IMR-90 (cell line): ENCODE results near the gene LAMA5.

ENCODE experiments used
- CEBPB ChIP-seq: IDR thresholded peaks from 2 replicates; pipeline ENCODE4 v1.6.1; 2012; ENCODE audit warnings: low read depth, low read length, improper control_type of control experiment
- CHD1 ChIP-seq: IDR thresholded peaks from 2 replicates; pipeline ENCODE4 v1.6.1; 2012; ENCODE audit warnings: low read depth, low read length, improper control_type of control experiment
- MAFK ChIP-seq: IDR thresholded peaks from 2 replicates; pipeline ENCODE4 v1.6.1; 2012; ENCODE audit warnings: low read depth, low read length, improper control_type of control experiment
- MXI1 ChIP-seq: IDR thresholded peaks from 2 replicates; pipeline ENCODE4 v1.6.1; 2012; ENCODE audit warnings: low read depth, mild to moderate bottlenecking, low read length, moderate library complexity, borderline replicate concordance
- POLR2A ChIP-seq: IDR thresholded peaks from 2 replicates; pipeline ENCODE4 v1.6.1; 2012; ENCODE audit warnings: mild to moderate bottlenecking, low read depth, low read length
- RAD21 ChIP-seq: IDR thresholded peaks from 2 replicates; pipeline ENCODE4 v1.6.1; 2012; ENCODE audit warnings: low read length, improper control_type of control experiment
- RFX5 ChIP-seq: IDR thresholded peaks from 2 replicates; pipeline ENCODE4 v1.8.0; 2012; ENCODE audit warnings: low read depth, mild to moderate bottlenecking, low read length, moderate library complexity
- SMC3 ChIP-seq: fragments of 150-350 bp; IDR thresholded peaks from 2 replicates; pipeline ENCODE4 v1.6.1; 2016; ENCODE audit warnings: low read depth, mild to moderate bottlenecking, antibody characterized with exemption, low read length, moderate library complexity
- TF ChIP-seq, protein P1 (sequence below): conservative IDR thresholded peaks from 2 replicates; pipeline ENCODE4 v1.5.1; 2012; ENCODE audit warnings: mild to moderate bottlenecking, low read depth, low read length, improper control_type of control experiment
- TF ChIP-seq, protein P2 (sequence below): fragments of 150-350 bp; IDR thresholded peaks from 2 replicates; pipeline ENCODE4 v1.6.1; 2017; ENCODE audit warnings: mild to moderate bottlenecking, antibody characterized with exemption, low read length, low read depth

DNA sequence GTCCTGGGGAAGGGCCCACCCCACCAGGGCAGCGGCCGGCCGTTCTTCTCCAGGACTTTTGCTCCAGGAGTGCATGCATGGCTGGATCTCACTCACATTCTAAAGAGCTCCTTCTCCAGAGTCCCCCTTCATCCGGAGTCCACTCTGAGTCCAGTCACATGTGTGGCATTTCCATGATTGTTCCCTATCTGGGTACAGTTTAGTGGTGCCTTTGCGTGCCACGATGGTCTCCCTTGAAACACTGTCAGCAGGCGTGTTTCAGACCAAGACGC is 107.9 kb downstream of the LAMA5 start:
- TF ChIP-seq, protein P1, sequence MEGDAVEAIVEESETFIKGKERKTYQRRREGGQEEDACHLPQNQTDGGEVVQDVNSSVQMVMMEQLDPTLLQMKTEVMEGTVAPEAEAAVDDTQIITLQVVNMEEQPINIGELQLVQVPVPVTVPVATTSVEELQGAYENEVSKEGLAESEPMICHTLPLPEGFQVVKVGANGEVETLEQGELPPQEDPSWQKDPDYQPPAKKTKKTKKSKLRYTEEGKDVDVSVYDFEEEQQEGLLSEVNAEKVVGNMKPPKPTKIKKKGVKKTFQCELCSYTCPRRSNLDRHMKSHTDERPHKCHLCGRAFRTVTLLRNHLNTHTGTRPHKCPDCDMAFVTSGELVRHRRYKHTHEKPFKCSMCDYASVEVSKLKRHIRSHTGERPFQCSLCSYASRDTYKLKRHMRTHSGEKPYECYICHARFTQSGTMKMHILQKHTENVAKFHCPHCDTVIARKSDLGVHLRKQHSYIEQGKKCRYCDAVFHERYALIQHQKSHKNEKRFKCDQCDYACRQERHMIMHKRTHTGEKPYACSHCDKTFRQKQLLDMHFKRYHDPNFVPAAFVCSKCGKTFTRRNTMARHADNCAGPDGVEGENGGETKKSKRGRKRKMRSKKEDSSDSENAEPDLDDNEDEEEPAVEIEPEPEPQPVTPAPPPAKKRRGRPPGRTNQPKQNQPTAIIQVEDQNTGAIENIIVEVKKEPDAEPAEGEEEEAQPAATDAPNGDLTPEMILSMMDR: no peak
- no peak for TF ChIP-seq POLR2A
- TF ChIP-seq SMC3: no peak
- TF ChIP-seq MXI1: no peak
- no peak for TF ChIP-seq MAFK
- no peak for TF ChIP-seq RAD21
- no peak for TF ChIP-seq RFX5
- no peak for TF ChIP-seq CEBPB
- TF ChIP-seq CHD1: no peak
- TF ChIP-seq, protein P2, sequence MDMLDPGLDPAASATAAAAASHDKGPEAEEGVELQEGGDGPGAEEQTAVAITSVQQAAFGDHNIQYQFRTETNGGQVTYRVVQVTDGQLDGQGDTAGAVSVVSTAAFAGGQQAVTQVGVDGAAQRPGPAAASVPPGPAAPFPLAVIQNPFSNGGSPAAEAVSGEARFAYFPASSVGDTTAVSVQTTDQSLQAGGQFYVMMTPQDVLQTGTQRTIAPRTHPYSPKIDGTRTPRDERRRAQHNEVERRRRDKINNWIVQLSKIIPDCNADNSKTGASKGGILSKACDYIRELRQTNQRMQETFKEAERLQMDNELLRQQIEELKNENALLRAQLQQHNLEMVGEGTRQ: no peak
